Endothelial cell of umbilical vein (primary cell): ENCODE results near the gene DMD. TPM values are rescaled to one million over a fixed set of nuclear protein-coding genes. Genes with fewer than 3 reads are reported as not detected.

Experiments used
- BruUV-seq: library from RNA; stranded (reverse); fragments of 400-500 nt; replicated peaks from 2 replicates; lab custom pipeline; 2021; lab: Mats Ljungman, UMichigan
- CTCF ChIA-PET: fragments of 300-600, 350-600 bp; sonication (Branson Sonifier 250); formaldehyde crosslinking; loops from one replicate; lab custom pipeline; 2021; ENCODE audit warnings: antibody characterized with exemption, inconsistent platforms; lab: Charles Lee
- POLR2A ChIA-PET: fragments of 300-600, 350-600 bp; sonication (Branson Sonifier 250); formaldehyde crosslinking; loops from one replicate; lab custom pipeline; 2021; ENCODE audit warnings: antibody characterized with exemption, inconsistent platforms; lab: Charles Lee
- DNase-seq: peaks from one replicate; pipeline ENCODE4 v3.0.0-alpha.2; 2011; ENCODE audit warnings: low read depth, low spot score
- FAIRE-seq: peaks from 2 replicates; lab custom pipeline; 2011; peaks lifted over from hg19 to GRCh38; lab: Jason Lieb, UNC
- H2AFZ ChIP-seq: 2 replicates; pipeline ENCODE4 v1.6.0; 2012; ENCODE audit warnings: low read depth, low read length, control low read depth, inconsistent platforms
- H3K27ac ChIP-seq: 2 replicates; pipeline ENCODE4 v1.5.1; 2011; ENCODE audit warnings: low read depth, mild to moderate bottlenecking, control low read depth, low read length, moderate library complexity; ENCODE audit not compliant: insufficient read depth
- H3K27me3 ChIP-seq, 2 experiments: 2 replicates each; pipeline versions ENCODE4 v1.6.0 to v1.6.1; 2011; ENCODE audit warnings: low read length in 2 of 2, mixed read lengths in 1 of 2; ENCODE audit not compliant: control insufficient read depth in 2 of 2, insufficient read depth in 2 of 2
- H3K36me3 ChIP-seq, 2 experiments: 2 replicates in 1 of 2; 3 replicates in 1 of 2; pipeline ENCODE4 v1.5.1; 2011; ENCODE audit warnings: low read length in 2 of 2, mild to moderate bottlenecking in 1 of 2, moderate library complexity in 1 of 2; ENCODE audit not compliant: control insufficient read depth in 2 of 2, insufficient read depth in 2 of 2; ENCODE audit errors: extremely low read depth in 1 of 2
- H3K4me1 ChIP-seq: 3 replicates; pipeline ENCODE4 v1.5.1; 2011; ENCODE audit warnings: mild to moderate bottlenecking, low read length; ENCODE audit not compliant: control insufficient read depth, insufficient read depth; ENCODE audit errors: extremely low read depth
- H3K4me2 ChIP-seq: 2 replicates; pipeline ENCODE4 v1.6.1; 2011; ENCODE audit warnings: low read length, control low read depth, mixed read lengths; ENCODE audit not compliant: insufficient read depth
- H3K4me3 ChIP-seq, 3 experiments: fragments of 200-600 bp in 1 of 3; sonication (generic), shearing (Covaris generic) in 1 of 3; replicated peaks in 1 of 3; 2 replicates each; pipeline ENCODE4 v1.5.1; 2011 to 2016; ENCODE audit warnings: control low read depth in 3 of 3, low read length in 3 of 3, mild to moderate bottlenecking in 2 of 3, inconsistent platforms in 1 of 3, low read depth in 1 of 3, moderate library complexity in 1 of 3; ENCODE audit not compliant: insufficient read depth in 1 of 3
- H3K79me2 ChIP-seq: 2 replicates; pipeline ENCODE4 v1.6.0; 2012; ENCODE audit warnings: low read length, inconsistent platforms; ENCODE audit not compliant: control insufficient read depth, insufficient read depth
- H3K9ac ChIP-seq: replicated peaks from 2 replicates; pipeline ENCODE3; 2011; ENCODE audit warnings: low read length, control low read depth; ENCODE audit not compliant: insufficient read depth; ENCODE audit errors: extremely low read depth
- H3K9me1 ChIP-seq: replicated peaks from 3 replicates; pipeline ENCODE4 v1.6.0; 2011; ENCODE audit warnings: mild to moderate bottlenecking, low read length; ENCODE audit not compliant: control insufficient read depth, insufficient read depth; ENCODE audit errors: extremely low read depth
- H3K9me3 ChIP-seq: replicated peaks from 2 replicates; pipeline ENCODE4 v1.5.1; 2012; ENCODE audit warnings: low read length, inconsistent platforms; ENCODE audit not compliant: control insufficient read depth, insufficient read depth
- H4K20me1 ChIP-seq: replicated peaks from 2 replicates; pipeline ENCODE3; 2011; ENCODE audit warnings: mild to moderate bottlenecking, low read length; ENCODE audit not compliant: control insufficient read depth, insufficient read depth; ENCODE audit errors: extremely low read depth
- CTCF ChIP-seq, 2 donors: IDR thresholded peaks; 1 replicate in 1 of 2; 2 replicates in 1 of 2; pipeline ENCODE4 v1.5.1; 2011; ENCODE audit warnings: low read length in 2 of 2, mild to moderate bottlenecking in 2 of 2, moderate library complexity in 2 of 2, control low read depth in 1 of 2, inconsistent platforms in 1 of 2, low read depth in 1 of 2; ENCODE audit not compliant: insufficient read depth in 1 of 2; ENCODE audit errors: extremely low read depth in 1 of 2
- EZH2 ChIP-seq: IDR thresholded peaks from 2 replicates; pipeline ENCODE4 v1.6.1; 2012; ENCODE audit warnings: borderline replicate concordance, low read depth, mild to moderate bottlenecking, moderate library complexity, low read length, inconsistent platforms; ENCODE audit not compliant: severe bottlenecking
- FOS ChIP-seq: IDR thresholded peaks from 2 replicates; pipeline ENCODE4 v1.6.1; 2011; ENCODE audit warnings: mild to moderate bottlenecking, low read length, moderate library complexity, borderline replicate concordance; ENCODE audit not compliant: insufficient read depth
- GATA2 ChIP-seq: IDR thresholded peaks from 2 replicates; pipeline ENCODE4 v1.7.0; 2011; ENCODE audit warnings: low read depth, mild to moderate bottlenecking, moderate library complexity, mixed read lengths, low read length; ENCODE audit not compliant: insufficient read length, insufficient read depth
- JUN ChIP-seq: IDR thresholded peaks from 2 replicates; pipeline ENCODE4 v1.6.1; 2011; ENCODE audit warnings: borderline replicate concordance, low read depth; ENCODE audit not compliant: insufficient read length, insufficient read depth
- MAX ChIP-seq: IDR thresholded peaks from 2 replicates; pipeline ENCODE4 v1.6.1; 2011; ENCODE audit not compliant: insufficient read depth, insufficient read length
- MYC ChIP-seq: IDR thresholded peaks from one replicate; pipeline ENCODE4 v1.6.1; 2011; ENCODE audit warnings: mild to moderate bottlenecking, low read depth, low read length
- POLR2A ChIP-seq: IDR thresholded peaks from 2 replicates; pipeline ENCODE4 v1.6.1; 2012; ENCODE audit warnings: low read depth, mild to moderate bottlenecking, control low read depth, low read length
- POLR2AphosphoS5 ChIP-seq: IDR thresholded peaks from 2 replicates; pipeline ENCODE4 v1.6.1; 2012; ENCODE audit warnings: low read depth, mild to moderate bottlenecking, control low read depth, low read length, moderate library complexity; ENCODE audit not compliant: insufficient read depth
- dilution Hi-C: fragments of 300-500 bp; cut with MboI; formaldehyde crosslinking; loops from one replicate; pipeline ENCODE4 v1.15.0; 2019; ENCODE audit warnings: low sequenced_read_pairs; ENCODE audit not compliant: extremely low pct_ligation_motif_present
- intact Hi-C: fragments of 100-400 bp; cut with micrococcal nuclease; formaldehyde crosslinking; loops from one replicate; pipeline ENCODE4 v1.10.0; 2022
- polyA plus RNA-seq, 4 experiments: library from polyadenylated mRNA; depleted of rRNA in 3 of 4; stranded (reverse) in 3 of 4; unstranded in 1 of 4; fragments of >200 nt; gene quantifications; 2 replicates each; pipeline versions ENCODE4 v1.2.1 to v1.2.3, GENCODE V29; 2011 to 2012; ENCODE audit warnings: missing spikeins in 1 of 4
- total RNA-seq: library from RNA; stranded (reverse); gene quantifications from 2 replicates; pipeline ENCODE4 v1.2.3, GENCODE V29; 2021

The DMD gene
- total and polyA plus RNA-seq, 2 donors (not counting 3 experiments of a cell fraction or from before 2014, with no cell fraction given) = 7.3 to 9.0 TPM

GRCh38 chrX:31487951-31488350, 1723.4 kb downstream of the DMD start:
- peaks cover 5% of the 10 kb centered on the region for H3K4me1 ChIP-seq
- no TSS peak for BruUV-seq
- no peaks in the 10 kb centered on the region for H3K79me2 ChIP-seq
- no peak for TF ChIP-seq GATA2
- no peak for TF ChIP-seq JUN
- TF ChIP-seq EZH2 = no peak
- no peak for TF ChIP-seq MYC
- no peak for TF ChIP-seq MAX
- TF ChIP-seq CTCF (IDR thresholded peaks at IDR 0.05; ENCODE audit: extremely low read depth in 1 of 2, insufficient read depth in 1 of 2, low read depth in 1 of 2, low read length in 2 of 2) = no peak
- TF ChIP-seq FOS = no peak
- no peak for TF ChIP-seq POLR2A
- no peak for TF ChIP-seq POLR2AphosphoS5
- no peak overlapping the region for H3K27ac ChIP-seq
- DNase-seq (no peak), FAIRE-seq (no peak)
- H3K4me2 ChIP-seq = no peak overlapping the region
- no peak overlapping the region for H3K9ac ChIP-seq
- H2AFZ ChIP-seq = no peak overlapping the region
- CTCF ChIA-PET = no interaction called here
- dilution Hi-C loops (no loop called here), intact Hi-C loops (no loop called here)
- H4K20me1 ChIP-seq = no peaks in the 10 kb centered on the region
- no peak overlapping the region for H3K4me3 ChIP-seq
- no peaks in the 10 kb centered on the region for H3K27me3 ChIP-seq
- no peaks in the 10 kb centered on the region for H3K9me3 ChIP-seq
- H3K36me3 ChIP-seq = no peaks in the 10 kb centered on the region
- H3K9me1 ChIP-seq = no peaks in the 10 kb centered on the region
- POLR2A ChIA-PET = no interaction called here
